ENCODE measurements around the gene FADS1. TPM values are rescaled to one million over a fixed set of nuclear protein-coding genes. Genes with fewer than 3 reads are reported as not detected.
A peak's percentile ranks its signal among the peaks of the same experiment; 100 is the strongest.

FADS1 gene
- total and polyA plus RNA-seq, 2 of the 8 experiments (the other 6 are each of a cell fraction or from before 2014, with no cell fraction given) = 115 to 141 TPM

DNA sequence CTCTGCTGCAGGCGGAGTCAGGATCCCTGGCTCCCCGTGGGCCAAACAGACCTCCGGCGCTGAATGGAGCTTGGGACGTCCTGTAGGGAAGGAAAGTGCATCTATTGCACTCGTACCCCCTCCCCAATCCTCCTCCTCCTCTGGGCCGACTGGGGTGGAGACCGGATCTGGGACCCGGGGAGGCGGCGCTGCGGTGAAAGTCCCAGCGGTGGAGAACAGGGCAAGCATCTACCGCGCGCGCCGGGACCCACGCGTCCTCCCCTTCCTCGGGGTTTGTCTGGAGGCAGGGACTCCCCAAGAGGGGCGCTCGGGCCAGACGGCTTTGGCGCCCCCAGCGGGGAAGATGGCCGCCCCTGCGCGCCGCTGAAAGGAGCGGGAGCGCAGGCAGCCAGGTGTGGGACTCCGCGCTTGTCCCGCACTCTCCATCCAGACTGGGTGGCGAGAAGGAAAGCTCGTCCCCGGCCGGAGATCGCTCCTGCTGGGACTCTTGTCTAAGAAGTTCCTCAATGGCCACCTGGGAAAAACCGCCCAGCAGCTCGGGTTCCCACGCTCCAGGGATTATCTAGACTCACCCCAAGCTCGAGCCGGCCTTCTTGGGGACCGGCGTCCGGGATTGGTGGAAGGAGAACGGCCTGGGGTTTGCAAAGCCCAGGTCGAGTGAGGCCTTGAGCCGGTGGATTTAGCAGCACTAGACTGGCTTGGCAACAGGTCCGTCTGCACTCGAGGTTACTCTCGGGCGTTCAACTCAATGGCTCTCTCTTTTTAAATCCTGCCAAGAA is 12.0 kb upstream of the FADS1 start (continued):
- TF ChIP-seq CTCF (IDR thresholded peaks at IDR 0.05; ENCODE audit: control extremely low read depth in 1 of 3, insufficient read depth in 1 of 3, low read depth in 1 of 3, low read length in 3 of 3) = peak in 2 of 3 experiments; percentile 35 to 47; a peak in 3 of 4 replicates
- TF ChIP-seq CHD2 (IDR thresholded peaks at IDR 0.05; ENCODE audit: low read length) = no peak
- TF ChIP-seq, protein P1, sequence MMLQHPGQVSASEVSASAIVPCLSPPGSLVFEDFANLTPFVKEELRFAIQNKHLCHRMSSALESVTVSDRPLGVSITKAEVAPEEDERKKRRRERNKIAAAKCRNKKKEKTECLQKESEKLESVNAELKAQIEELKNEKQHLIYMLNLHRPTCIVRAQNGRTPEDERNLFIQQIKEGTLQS (IDR thresholded peaks at IDR 0.05; ENCODE audit: insufficient read depth, low read depth, low read length) = no peak
- no peak for TF ChIP-seq NANOG (IDR thresholded peaks at IDR 0.05; ENCODE audit: insufficient read depth, low read depth, low read length, poor library complexity, severe bottlenecking)
- no peak for TF ChIP-seq JUND (IDR thresholded peaks at IDR 0.05; ENCODE audit: low read length)
- TF ChIP-seq RBBP5 (IDR thresholded peaks at IDR 0.05; ENCODE audit: borderline replicate concordance, low read depth, low read length) = peak; percentile 59; the same call in 1 of the 2 replicates
- TF ChIP-seq TEAD4 (IDR thresholded peaks at IDR 0.05; ENCODE audit: low read depth, low read length) = no peak
- no peak for TF ChIP-seq BCL11A (IDR thresholded peaks at IDR 0.05; ENCODE audit: low read depth in 2 of 2, low read length in 2 of 2)
- no peak for TF ChIP-seq RAD21 (IDR thresholded peaks at IDR 0.05 in 1 of 2, conservative IDR thresholded peaks at IDR 0.05 in 1 of 2; ENCODE audit: low read depth in 2 of 2, low read length in 2 of 2)
- no peak for TF ChIP-seq BACH1 (IDR thresholded peaks at IDR 0.05; ENCODE audit: low read length)
- TF ChIP-seq GTF2F1 (IDR thresholded peaks at IDR 0.05; ENCODE audit: borderline replicate concordance, low read depth, low read length) = no peak
- TF ChIP-seq EGR1 (IDR thresholded peaks at IDR 0.05; ENCODE audit: borderline replicate concordance, low read depth, low read length) = no peak
- TF ChIP-seq TAF1 (IDR thresholded peaks at IDR 0.05; ENCODE audit: low read depth, low read length) = peak; percentile 45
- 0 out of 4 replicates have a peak, but pooled peaks of 1 of the 2 experiments have one; percentile 26 for TF ChIP-seq HDAC2 (IDR thresholded peaks at IDR 0.05; ENCODE audit: borderline replicate concordance in 1 of 2, low read depth in 2 of 2, low read length in 2 of 2)
- TF ChIP-seq NRF1 (IDR thresholded peaks at IDR 0.05; ENCODE audit: low read depth, low read length) = no peak
- TF ChIP-seq ASH2L (IDR thresholded peaks at IDR 0.05; ENCODE audit: low read length) = no peak
- no peak for TF ChIP-seq EP300 (IDR thresholded peaks at IDR 0.05; ENCODE audit: borderline replicate concordance in 1 of 2, low read depth in 2 of 2, low read length in 2 of 2)
- TF ChIP-seq YY1 (IDR thresholded peaks at IDR 0.05; ENCODE audit: low read depth, low read length) = peak; percentile 88
- peak; percentile 63 for TF ChIP-seq TAF7 (optimal IDR thresholded peaks at IDR 0.05; ENCODE audit: borderline replicate concordance, low read depth, low read length)
- TF ChIP-seq SUZ12 (IDR thresholded peaks at IDR 0.05; ENCODE audit: low read length) = no peak
